ENCODE data around the gene NPHP4. TPM values are rescaled to one million over a fixed set of nuclear protein-coding genes. Genes with fewer than 3 reads are reported as not detected.
A peak's percentile ranks its signal among the peaks of the same experiment; 100 is the strongest.

NPHP4 gene
- polyA plus RNA-seq, 2 of the 4 experiments (the other 2 are of a cell fraction) = 2.9 to 5.1 TPM

- TF ChIP-seq USF2 (IDR thresholded peaks at IDR 0.05) = no peak
- no peak for TF ChIP-seq ESRRA (IDR thresholded peaks at IDR 0.05; ENCODE audit: borderline replicate concordance, low read length)
- no peak for TF ChIP-seq MAZ (IDR thresholded peaks at IDR 0.05; ENCODE audit: borderline replicate concordance, low read depth, low read length)
- TF ChIP-seq RARB (CRISPR knock-in tag; IDR thresholded peaks at IDR 0.05) = no peak
- no peak for TF ChIP-seq RFX5 (IDR thresholded peaks at IDR 0.05)
- TF ChIP-seq E2F6 (IDR thresholded peaks at IDR 0.05; ENCODE audit: borderline replicate concordance, low read depth) = peak; percentile 57; the same call in 1 of the 2 replicates
These were observed 34.0 kb upstream of the NPHP4 start (continued) for GRCh38 chr1:6026095-6026809.

- ChIA-PET POLR2A (no interaction called here), CTCF (interaction anchor here (0.6 to 1.3 kb wide), 3 partner anchors 19 to 388 kb away, joined by 3 read pairs; no protein-coding TSS in a partner anchor)
- Histone ChIP-seq H3K27ac (peak overlapping the region; percentile 72 to 90), H3K4me1 (peaks cover 16% of the 10 kb centered on the region; the same call in 2 of the 3 replicates), H3K9me3 (no peaks in the 10 kb centered on the region), H3K4me3 (peak overlapping the region; percentile 51), H3K4me2 (peak overlapping the region; percentile 85)
- WGBS (ENCODE audit: missing lambda C conversion rate) = 11% methylated on average over 22 of the region's 29 CpGs
- TF ChIP-seq TP53 (CRISPR knock-in tag; IDR thresholded peaks at IDR 0.05) (no peak), BHLHE40 (IDR thresholded peaks at IDR 0.05; ENCODE audit: low read depth, low read length) (no peak), FOSL2 (IDR thresholded peaks at IDR 0.05) (no peak), FOSL2 (CRISPR knock-in tag; IDR thresholded peaks at IDR 0.05) (0 out of 2 replicates have a peak, but pooled peaks have one; percentile 23), CEBPB (IDR thresholded peaks at IDR 0.05) (no peak), EHF (CRISPR knock-in tag; IDR thresholded peaks at IDR 0.05) (no peak), NFE2L2 (conservative IDR thresholded peaks at IDR 0.05; ENCODE audit: low read length) (no peak)
- no peak for FAIRE-seq
- ATAC-seq = peak; percentile 48 to 63; a peak in 5 of 6 replicates
- no peak for DNase-seq (ENCODE audit: low read depth in 1 of 2, low spot score in 1 of 2)
These were observed 33.3 kb upstream of the NPHP4 start for GRCh38 chr1:6025269-6026094.

- WGBS (ENCODE audit: missing lambda C conversion rate) = 94% methylated on average over 6 of the region's 6 CpGs
- TF ChIP-seq HMGXB4 (CRISPR knock-in tag; IDR thresholded peaks at IDR 0.05; ENCODE audit: borderline replicate concordance) (no peak), NR3C1 (IDR thresholded peaks at IDR 0.05) (no peak), HDAC2 (IDR thresholded peaks at IDR 0.05) (no peak), NFE2L2 (conservative IDR thresholded peaks at IDR 0.05; ENCODE audit: low read length) (no peak), RARB (CRISPR knock-in tag; IDR thresholded peaks at IDR 0.05) (no peak), GATA3 (IDR thresholded peaks at IDR 0.05; ENCODE audit: borderline replicate concordance) (no peak), CTCF (IDR thresholded peaks at IDR 0.05) (no peak), PBX3 (IDR thresholded peaks at IDR 0.05) (no peak), MAX (IDR thresholded peaks at IDR 0.05) (no peak), ZNF302 (CRISPR knock-in tag; IDR thresholded peaks at IDR 0.05) (no peak), FOSB (CRISPR knock-in tag; IDR thresholded peaks at IDR 0.05) (no peak), HOXA7 (CRISPR knock-in tag; IDR thresholded peaks at IDR 0.05) (no peak), ELK1 (IDR thresholded peaks at IDR 0.05; ENCODE audit: low read depth, low read length) (no peak), PHF8 (IDR thresholded peaks at IDR 0.05; ENCODE audit: borderline replicate concordance, low read depth) (no peak), CBX8 (IDR thresholded peaks at IDR 0.05) (no peak), MYC (IDR thresholded peaks at IDR 0.05; ENCODE audit: borderline replicate concordance, low read length) (no peak), POLR2A (IDR thresholded peaks at IDR 0.05; ENCODE audit: low read length) (no peak)
- no peak overlapping the region for H3K4me3 ChIP-seq
- H3K27ac ChIP-seq = no peak overlapping the region
- no peak overlapping the region; the same call in 2 of the 3 replicates for H3K4me2 ChIP-seq
- ATAC-seq = no peak
- ChIA-PET POLR2A (no interaction called here), CTCF (no interaction called here)
- FAIRE-seq = no peak
- H3K9me3 ChIP-seq = no peaks in the 10 kb centered on the region
- DNase-seq (ENCODE audit: low read depth in 1 of 2, low spot score in 1 of 2) = no peak
- H3K4me1 ChIP-seq = peaks cover 16% of the 10 kb centered on the region; the same call in 2 of the 3 replicates
These were observed 32.2 kb upstream of the NPHP4 start for GRCh38 chr1:6024376-6024775.
